K562 (cell line): ENCODE results near the gene ATXN2L. TPM values are rescaled to one million over a fixed set of nuclear protein-coding genes. Genes with fewer than 3 reads are reported as not detected.

ENCODE experiments used
- BCL6 ChIP-seq: fragments of 250-450 bp; sonication (Bioruptor Pico); IDR thresholded peaks from 2 replicates; pipeline ENCODE4 v1.4.0; 2020
- BDP1 ChIP-seq: IDR thresholded peaks from 3 replicates; pipeline ENCODE4 v1.6.1; 2011; ENCODE audit not compliant: insufficient read length, insufficient read depth
- FOXJ3 ChIP-seq: sonication (generic); formaldehyde crosslinking; IDR thresholded peaks from 2 replicates; pipeline ENCODE4 v1.4.0; 2020; ENCODE audit warnings: mild to moderate bottlenecking, missing genetic modification reagents
- GABPA ChIP-seq: fragments of 200-800 bp; sonication (Bioruptor generic); conservative IDR thresholded peaks from 2 replicates; pipeline ENCODE4 v1.6.1; 2016; ENCODE audit warnings: low read depth, missing genetic modification characterization, missing compliant biosample characterization
- KDM2B ChIP-seq: fragments of 250-450 bp; sonication (Bioruptor Pico); IDR thresholded peaks from 2 replicates; pipeline ENCODE4 v1.8.0; 2021; ENCODE audit warnings: mild to moderate bottlenecking, moderate library complexity
- NFRKB ChIP-seq: fragments of 450-650 bp; IDR thresholded peaks from 2 replicates; pipeline ENCODE4 v1.6.1; 2016; ENCODE audit warnings: low read depth
- NR3C1 ChIP-seq: sonication (generic); formaldehyde crosslinking; IDR thresholded peaks from 2 replicates; pipeline ENCODE4 v1.8.1; 2022; ENCODE audit warnings: missing genetic modification reagents
- OTX1 ChIP-seq: fragments of 450-650 bp; formaldehyde crosslinking; IDR thresholded peaks from 2 replicates; pipeline ENCODE4 v1.4.0; 2022; ENCODE audit warnings: mild to moderate bottlenecking
- PTRF ChIP-seq: fragments of 450-650 bp; IDR thresholded peaks from 2 replicates; pipeline ENCODE4 v1.6.1; 2016; ENCODE audit warnings: mild to moderate bottlenecking, missing genetic modification characterization, missing compliant biosample characterization
- RBM39 ChIP-seq: fragments of 200-400 bp; formaldehyde crosslinking; optimal IDR thresholded peaks from 2 replicates; pipeline ENCODE3; 2018; ENCODE audit warnings: low read depth, low read length
- SAP30 ChIP-seq: fragments of 200-600 bp; sonication (generic); IDR thresholded peaks from 2 replicates; pipeline ENCODE4 v1.6.1; 2012; ENCODE audit warnings: borderline replicate concordance, low read depth, mild to moderate bottlenecking, moderate library complexity, low read length, control low read depth, inconsistent platforms; ENCODE audit not compliant: insufficient read depth, poor library complexity, severe bottlenecking
- TAF15 ChIP-seq: fragments of 200-400 bp; formaldehyde crosslinking; IDR thresholded peaks from 2 replicates; pipeline ENCODE4 v1.6.1; 2017; ENCODE audit warnings: mild to moderate bottlenecking, low read depth, low read length, moderate library complexity
- ZKSCAN3 ChIP-seq: fragments of 250-450 bp; sonication (Bioruptor Pico); IDR thresholded peaks from 2 replicates; pipeline ENCODE4 v1.4.0; 2020
- ZNF444 ChIP-seq: fragments of 250-450 bp; sonication (Bioruptor Pico); IDR thresholded peaks from 2 replicates; pipeline ENCODE4 v1.4.0; 2020; ENCODE audit warnings: mild to moderate bottlenecking, moderate library complexity
- ZNF512 ChIP-seq: IDR thresholded peaks from 2 replicates; pipeline ENCODE4 v1.6.1; 2016; ENCODE audit warnings: missing genetic modification characterization, missing compliant biosample characterization
- polyA plus RNA-seq, 8 experiments: library from polyadenylated mRNA; depleted of rRNA in 4 of 8; stranded (reverse) in 5 of 8; unstranded in 3 of 8; fragments of >200 nt; fragmentation: Nextera tagmentation in 2 of 8; fragmentation: Illumina TruSeq in 1 of 8; extraction: Ambion mirVana in 2 of 8; extraction: Trizol in 1 of 8; gene quantifications; 2 replicates each; pipeline versions ENCODE4 v1.2.1 to v1.2.3, GENCODE V29; 2011 to 2014; ENCODE audit warnings: inconsistent platforms in 1 of 8, missing spikeins in 1 of 8
- total RNA-seq, 7 experiments: library from RNA; depleted of rRNA in 6 of 7; stranded (reverse); fragments of >200 nt in 6 of 7; fragmentation: Illumina TruSeq in 2 of 7; extraction: Trizol in 2 of 7; gene quantifications; 2 replicates each; pipeline versions ENCODE4 v1.2.1 to v1.2.3, GENCODE V29; 2011 to 2021; ENCODE audit warnings: low replicate concordance in 1 of 7
- TF ChIP-seq, protein P1 (sequence below): fragments of 200-800 bp; sonication (Bioruptor generic); IDR thresholded peaks from 2 replicates; pipeline ENCODE4 v1.6.1; 2017; ENCODE audit warnings: missing genetic modification characterization, missing compliant biosample characterization
- TF ChIP-seq, protein P2 (sequence below): fragments of 250-450 bp; sonication (Bioruptor Pico); IDR thresholded peaks from 2 replicates; pipeline ENCODE4 v1.8.0; 2021; ENCODE audit warnings: moderate library complexity, mild to moderate bottlenecking, inconsistent platforms
- TF ChIP-seq, protein P3 (sequence below): fragments of 250-450 bp; sonication (Bioruptor Pico); IDR thresholded peaks from 2 replicates; pipeline ENCODE4 v1.4.0; 2020; ENCODE audit warnings: mild to moderate bottlenecking, moderate library complexity
- TF ChIP-seq, protein P4 (sequence below): conservative IDR thresholded peaks from 2 replicates; pipeline ENCODE4 v1.6.1; 2011; ENCODE audit warnings: low read depth, mild to moderate bottlenecking, low read length; ENCODE audit not compliant: control insufficient read depth

The ATXN2L gene
- total and polyA plus RNA-seq, 9 of the 15 experiments (the other 6 are each of a cell fraction or from before 2014, with no cell fraction given), result 3.8 to 280 (median 37.2) TPM

- TF ChIP-seq ZNF512 (tag), result no peak
- TF ChIP-seq ZKSCAN3 (CRISPR knock-in tag), result no peak
- TF ChIP-seq, protein P1, sequence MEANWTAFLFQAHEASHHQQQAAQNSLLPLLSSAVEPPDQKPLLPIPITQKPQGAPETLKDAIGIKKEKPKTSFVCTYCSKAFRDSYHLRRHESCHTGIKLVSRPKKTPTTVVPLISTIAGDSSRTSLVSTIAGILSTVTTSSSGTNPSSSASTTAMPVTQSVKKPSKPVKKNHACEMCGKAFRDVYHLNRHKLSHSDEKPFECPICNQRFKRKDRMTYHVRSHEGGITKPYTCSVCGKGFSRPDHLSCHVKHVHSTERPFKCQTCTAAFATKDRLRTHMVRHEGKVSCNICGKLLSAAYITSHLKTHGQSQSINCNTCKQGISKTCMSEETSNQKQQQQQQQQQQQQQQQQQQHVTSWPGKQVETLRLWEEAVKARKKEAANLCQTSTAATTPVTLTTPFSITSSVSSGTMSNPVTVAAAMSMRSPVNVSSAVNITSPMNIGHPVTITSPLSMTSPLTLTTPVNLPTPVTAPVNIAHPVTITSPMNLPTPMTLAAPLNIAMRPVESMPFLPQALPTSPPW (CRISPR knock-in tag), result no peak
- TF ChIP-seq NR3C1 (CRISPR knock-in tag), result no peak
- no peak for TF ChIP-seq BDP1
- TF ChIP-seq, protein P2, sequence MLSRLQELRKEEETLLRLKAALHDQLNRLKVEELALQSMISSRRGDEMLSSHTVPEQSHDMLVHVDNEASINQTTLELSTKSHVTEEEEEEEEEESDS (CRISPR knock-in tag), result no peak
- no peak for TF ChIP-seq BCL6 (CRISPR knock-in tag)
- TF ChIP-seq GABPA, result no peak
- TF ChIP-seq PTRF (tag), result no peak
- no peak for TF ChIP-seq FOXJ3
- TF ChIP-seq OTX1, result peak; percentile 44; the same call in 1 of the 2 replicates
- no peak for TF ChIP-seq SAP30
- no peak for TF ChIP-seq ZNF444 (CRISPR knock-in tag)
- TF ChIP-seq TAF15, result no peak
- no peak for TF ChIP-seq RBM39
- TF ChIP-seq, protein P3, sequence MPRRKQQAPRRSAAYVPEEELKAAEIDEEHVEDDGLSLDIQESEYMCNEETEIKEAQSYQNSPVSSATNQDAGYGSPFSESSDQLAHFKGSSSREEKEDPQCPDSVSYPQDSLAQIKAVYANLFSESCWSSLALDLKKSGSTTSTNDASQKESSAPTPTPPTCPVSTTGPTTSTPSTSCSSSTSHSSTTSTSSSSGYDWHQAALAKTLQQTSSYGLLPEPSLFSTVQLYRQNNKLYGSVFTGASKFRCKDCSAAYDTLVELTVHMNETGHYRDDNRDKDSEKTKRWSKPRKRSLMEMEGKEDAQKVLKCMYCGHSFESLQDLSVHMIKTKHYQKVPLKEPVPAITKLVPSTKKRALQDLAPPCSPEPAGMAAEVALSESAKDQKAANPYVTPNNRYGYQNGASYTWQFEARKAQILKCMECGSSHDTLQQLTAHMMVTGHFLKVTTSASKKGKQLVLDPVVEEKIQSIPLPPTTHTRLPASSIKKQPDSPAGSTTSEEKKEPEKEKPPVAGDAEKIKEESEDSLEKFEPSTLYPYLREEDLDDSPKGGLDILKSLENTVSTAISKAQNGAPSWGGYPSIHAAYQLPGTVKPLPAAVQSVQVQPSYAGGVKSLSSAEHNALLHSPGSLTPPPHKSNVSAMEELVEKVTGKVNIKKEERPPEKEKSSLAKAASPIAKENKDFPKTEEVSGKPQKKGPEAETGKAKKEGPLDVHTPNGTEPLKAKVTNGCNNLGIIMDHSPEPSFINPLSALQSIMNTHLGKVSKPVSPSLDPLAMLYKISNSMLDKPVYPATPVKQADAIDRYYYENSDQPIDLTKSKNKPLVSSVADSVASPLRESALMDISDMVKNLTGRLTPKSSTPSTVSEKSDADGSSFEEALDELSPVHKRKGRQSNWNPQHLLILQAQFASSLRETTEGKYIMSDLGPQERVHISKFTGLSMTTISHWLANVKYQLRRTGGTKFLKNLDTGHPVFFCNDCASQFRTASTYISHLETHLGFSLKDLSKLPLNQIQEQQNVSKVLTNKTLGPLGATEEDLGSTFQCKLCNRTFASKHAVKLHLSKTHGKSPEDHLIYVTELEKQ (CRISPR knock-in tag), result no peak
- no peak for TF ChIP-seq KDM2B
- TF ChIP-seq, protein P4, sequence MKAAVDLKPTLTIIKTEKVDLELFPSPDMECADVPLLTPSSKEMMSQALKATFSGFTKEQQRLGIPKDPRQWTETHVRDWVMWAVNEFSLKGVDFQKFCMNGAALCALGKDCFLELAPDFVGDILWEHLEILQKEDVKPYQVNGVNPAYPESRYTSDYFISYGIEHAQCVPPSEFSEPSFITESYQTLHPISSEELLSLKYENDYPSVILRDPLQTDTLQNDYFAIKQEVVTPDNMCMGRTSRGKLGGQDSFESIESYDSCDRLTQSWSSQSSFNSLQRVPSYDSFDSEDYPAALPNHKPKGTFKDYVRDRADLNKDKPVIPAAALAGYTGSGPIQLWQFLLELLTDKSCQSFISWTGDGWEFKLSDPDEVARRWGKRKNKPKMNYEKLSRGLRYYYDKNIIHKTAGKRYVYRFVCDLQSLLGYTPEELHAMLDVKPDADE, result no peak
- TF ChIP-seq NFRKB, result no peak
Measured at GRCh38 chr16:28837672-28838557, 15.1 kb downstream of the ATXN2L start (continued).
